ENCODE results near the gene FSD2.

Gene FSD2

DNA sequence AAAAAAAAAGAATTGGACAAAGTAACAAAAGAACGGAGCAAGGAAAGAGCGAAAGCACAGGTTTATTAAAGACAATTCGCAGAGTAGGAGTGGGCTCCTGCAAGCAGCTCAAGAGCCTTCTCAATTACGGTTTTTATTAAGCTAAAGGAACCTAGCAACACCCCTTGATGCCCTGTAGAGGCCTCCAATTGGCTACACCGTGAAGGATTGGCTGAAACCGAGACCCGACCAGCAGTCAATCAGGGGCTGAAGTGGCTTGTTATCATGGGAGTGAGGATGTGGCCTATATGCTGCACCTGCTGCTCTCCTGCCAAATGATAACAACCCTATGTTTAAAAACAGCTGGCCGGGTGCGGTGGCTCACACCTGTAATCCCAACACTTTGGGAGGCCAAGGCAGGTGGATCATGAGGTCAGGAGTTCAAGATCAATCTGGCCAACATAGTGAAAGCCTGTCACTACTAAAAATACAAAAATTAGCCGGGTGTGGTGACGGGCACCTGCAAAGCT is 75.8 kb downstream of the FSD2 start:
- H4K20me1 ChIP-seq (ENCODE audit: control insufficient read depth, insufficient read depth, low read depth, low read length), result no peaks in the 10 kb centered on the region
- no peaks in the 10 kb centered on the region for H3K27me3 ChIP-seq (ENCODE audit: control insufficient read depth, low read length)
- TF ChIP-seq EZH2phosphoT487 (IDR thresholded peaks at IDR 0.05; ENCODE audit: borderline replicate concordance, low read length), result no peak
- TF ChIP-seq, protein P1, sequence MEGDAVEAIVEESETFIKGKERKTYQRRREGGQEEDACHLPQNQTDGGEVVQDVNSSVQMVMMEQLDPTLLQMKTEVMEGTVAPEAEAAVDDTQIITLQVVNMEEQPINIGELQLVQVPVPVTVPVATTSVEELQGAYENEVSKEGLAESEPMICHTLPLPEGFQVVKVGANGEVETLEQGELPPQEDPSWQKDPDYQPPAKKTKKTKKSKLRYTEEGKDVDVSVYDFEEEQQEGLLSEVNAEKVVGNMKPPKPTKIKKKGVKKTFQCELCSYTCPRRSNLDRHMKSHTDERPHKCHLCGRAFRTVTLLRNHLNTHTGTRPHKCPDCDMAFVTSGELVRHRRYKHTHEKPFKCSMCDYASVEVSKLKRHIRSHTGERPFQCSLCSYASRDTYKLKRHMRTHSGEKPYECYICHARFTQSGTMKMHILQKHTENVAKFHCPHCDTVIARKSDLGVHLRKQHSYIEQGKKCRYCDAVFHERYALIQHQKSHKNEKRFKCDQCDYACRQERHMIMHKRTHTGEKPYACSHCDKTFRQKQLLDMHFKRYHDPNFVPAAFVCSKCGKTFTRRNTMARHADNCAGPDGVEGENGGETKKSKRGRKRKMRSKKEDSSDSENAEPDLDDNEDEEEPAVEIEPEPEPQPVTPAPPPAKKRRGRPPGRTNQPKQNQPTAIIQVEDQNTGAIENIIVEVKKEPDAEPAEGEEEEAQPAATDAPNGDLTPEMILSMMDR (IDR thresholded peaks at IDR 0.05; ENCODE audit: low read depth, low read length, poor library complexity, severe bottlenecking), result no peak
- no peak overlapping the region for H3K27ac ChIP-seq (ENCODE audit: low read depth, low read length)
- H3K4me1 ChIP-seq (ENCODE audit: control insufficient read depth, low read length), result no peaks in the 10 kb centered on the region
- H3K4me2 ChIP-seq (ENCODE audit: low read length), result no peak overlapping the region
- H3K79me2 ChIP-seq (ENCODE audit: control insufficient read depth, low read length), result no peaks in the 10 kb centered on the region
- H3F3A ChIP-seq (ENCODE audit: control insufficient read depth, insufficient read depth), result no peaks in the 10 kb centered on the region
- no peaks in the 10 kb centered on the region for H3K36me3 ChIP-seq (ENCODE audit: control insufficient read depth, low read length)
- no peak overlapping the region for H3K4me3 ChIP-seq (ENCODE audit: low read length)
- no peaks in the 10 kb centered on the region for H3K9me2 ChIP-seq (replicated peaks; ENCODE audit: control insufficient read depth, low read length)
- no peaks in the 10 kb centered on the region for H3K9me3 ChIP-seq (ENCODE audit: control insufficient read depth, insufficient read depth, low read length)

DNA sequence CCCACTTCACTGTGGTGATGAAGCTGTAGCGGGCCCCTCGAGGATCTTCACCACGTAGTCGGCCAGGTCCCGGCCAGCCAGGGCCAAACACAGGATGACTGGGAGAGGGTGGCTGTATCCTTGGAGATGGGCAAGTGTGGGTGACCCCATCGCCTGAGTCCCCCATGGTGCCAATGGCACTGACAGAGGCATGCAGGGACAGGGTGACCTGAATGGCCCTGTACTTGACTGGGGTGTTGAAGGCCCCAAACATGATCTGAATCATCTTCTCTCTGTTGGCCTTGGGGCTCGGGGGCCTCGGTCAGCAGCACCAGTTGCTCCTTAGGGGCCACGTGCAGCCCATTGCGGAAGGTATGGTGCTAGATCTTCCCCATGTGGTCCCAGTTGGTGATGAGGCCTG is 79.1 kb downstream of the FSD2 start:
- H3K27me3 ChIP-seq (ENCODE audit: control insufficient read depth, low read length), result no peaks in the 10 kb centered on the region
- H3K4me1 ChIP-seq (ENCODE audit: control insufficient read depth, low read length), result no peaks in the 10 kb centered on the region
- H3F3A ChIP-seq (ENCODE audit: control insufficient read depth, insufficient read depth), result no peaks in the 10 kb centered on the region
- no peaks in the 10 kb centered on the region for H4K20me1 ChIP-seq (ENCODE audit: control insufficient read depth, insufficient read depth, low read depth, low read length)
- no peaks in the 10 kb centered on the region for H3K9me2 ChIP-seq (replicated peaks; ENCODE audit: control insufficient read depth, low read length)
- no peak overlapping the region for H3K4me3 ChIP-seq (ENCODE audit: low read length)
- no peaks in the 10 kb centered on the region for H3K36me3 ChIP-seq (ENCODE audit: control insufficient read depth, low read length)
- no peak overlapping the region for H3K27ac ChIP-seq (ENCODE audit: low read depth, low read length)
- H3K79me2 ChIP-seq (ENCODE audit: control insufficient read depth, low read length), result no peaks in the 10 kb centered on the region
- no peaks in the 10 kb centered on the region for H3K9me3 ChIP-seq (ENCODE audit: control insufficient read depth, insufficient read depth, low read length)
- TF ChIP-seq, protein P1 (IDR thresholded peaks at IDR 0.05; ENCODE audit: low read depth, low read length, poor library complexity, severe bottlenecking), result no peak
- no peak for TF ChIP-seq EZH2phosphoT487 (IDR thresholded peaks at IDR 0.05; ENCODE audit: borderline replicate concordance, low read length)
- no peak overlapping the region for H3K4me2 ChIP-seq (ENCODE audit: low read length)

DNA sequence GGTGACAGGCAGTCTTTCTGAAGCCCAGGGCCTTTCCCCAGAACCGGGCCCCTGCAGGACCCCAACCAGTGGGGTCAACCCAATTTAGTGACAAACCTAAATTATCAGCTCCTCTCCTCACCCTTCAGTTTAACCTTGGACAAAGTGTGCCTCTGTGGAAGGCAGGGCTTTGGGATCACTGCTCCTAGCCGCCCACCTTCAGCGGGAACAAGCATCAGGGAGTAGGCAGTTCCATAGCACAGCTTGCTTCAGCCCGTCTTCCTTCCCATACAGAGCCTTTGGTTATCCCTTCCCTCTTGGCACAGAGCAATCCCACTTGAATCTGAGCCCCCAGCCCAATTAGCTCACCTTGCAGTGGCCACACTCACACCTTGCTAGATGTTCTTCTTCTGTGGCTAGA is 90.9 kb downstream of the FSD2 start:
- H3K79me2 ChIP-seq (ENCODE audit: control insufficient read depth, low read length), result no peaks in the 10 kb centered on the region
- H3K4me3 ChIP-seq (ENCODE audit: low read length), result no peak overlapping the region
- H3K27ac ChIP-seq (ENCODE audit: low read depth, low read length), result no peak overlapping the region
- H3K27me3 ChIP-seq (ENCODE audit: control insufficient read depth, low read length), result peaks cover 4% of the 10 kb centered on the region; the same call in 1 of the 2 replicates
- no peaks in the 10 kb centered on the region for H4K20me1 ChIP-seq (ENCODE audit: control insufficient read depth, insufficient read depth, low read depth, low read length)
- H3K9me2 ChIP-seq (replicated peaks; ENCODE audit: control insufficient read depth, low read length), result no peaks in the 10 kb centered on the region
- no peaks in the 10 kb centered on the region for H3K9me3 ChIP-seq (ENCODE audit: control insufficient read depth, insufficient read depth, low read length)
- no peaks in the 10 kb centered on the region for H3K36me3 ChIP-seq (ENCODE audit: control insufficient read depth, low read length)
- H3F3A ChIP-seq (ENCODE audit: control insufficient read depth, insufficient read depth), result no peaks in the 10 kb centered on the region
- TF ChIP-seq EZH2phosphoT487 (IDR thresholded peaks at IDR 0.05; ENCODE audit: borderline replicate concordance, low read length), result no peak
- TF ChIP-seq, protein P1 (IDR thresholded peaks at IDR 0.05; ENCODE audit: low read depth, low read length, poor library complexity, severe bottlenecking), result no peak
- peaks cover 4% of the 10 kb centered on the region; the same call in 1 of the 2 replicates for H3K4me1 ChIP-seq (ENCODE audit: control insufficient read depth, low read length)
- H3K4me2 ChIP-seq (ENCODE audit: low read length), result no peak overlapping the region

Measured in DOHH2 (cell line).